ENCODE data around the gene SLF2. TPM values are rescaled to one million over a fixed set of nuclear protein-coding genes. Genes with fewer than 3 reads are reported as not detected.

SLF2 gene
- total RNA-seq, 1 donor from 2014 or later = 20.3 TPM

- Histone ChIP-seq H3K27me3 (ENCODE audit: insufficient read depth, low read length) (no peaks in the 10 kb centered on the region), H3K9me3 (ENCODE audit: insufficient read depth, low read depth, low read length) (no peaks in the 10 kb centered on the region), H3K4me2 (ENCODE audit: low read length) (no peak overlapping the region), H2AFZ (ENCODE audit: low read depth, low read length) (no peak overlapping the region), H3K4me1 (ENCODE audit: insufficient read depth, low read length) (peaks cover 19% of the 10 kb centered on the region), H3K9ac (ENCODE audit: low read length) (no peak overlapping the region), H3K79me2 (ENCODE audit: insufficient read depth, low read length) (peaks cover 33% of the 10 kb centered on the region), H4K20me1 (ENCODE audit: insufficient read depth, low read length) (peaks cover 26% of the 10 kb centered on the region), H3K36me3 (ENCODE audit: insufficient read depth, low read length) (peaks cover 4% of the 10 kb centered on the region), H3K27ac (ENCODE audit: low read depth, low read length) (no peak overlapping the region), H3K4me3 (ENCODE audit: insufficient read depth, low read depth, low read length) (no peak overlapping the region)
- DNase-seq (ENCODE audit: low read depth) (no peak), FAIRE-seq (no peak)
- Mint-ChIP-seq H3K9me3 (ENCODE audit: unreplicated experiment) (peaks cover 3% of the 10 kb centered on the region), H3K27ac (ENCODE audit: unreplicated experiment) (no peak overlapping the region), H3K36me3 (ENCODE audit: low read depth, unreplicated experiment) (peaks cover 21% of the 10 kb centered on the region), H3K27me3 (ENCODE audit: low read depth, unreplicated experiment) (no peaks in the 10 kb centered on the region), H3K4me3 (ENCODE audit: unreplicated experiment) (no peak overlapping the region), H3K4me1 (ENCODE audit: low read depth, unreplicated experiment) (peaks cover 10% of the 10 kb centered on the region)
- TF ChIP-seq EZH2 (IDR thresholded peaks at IDR 0.05; ENCODE audit: insufficient read depth, low read length) (no peak), CTCF (IDR thresholded peaks at IDR 0.05; ENCODE audit: insufficient read depth, low read depth, low read length) (no peak)
Observed at GRCh38 chr10:100983868-100984671, 71.3 kb downstream of the SLF2 start.

GRCh38 chr10:100984672-100985177, 72.0 kb downstream of the SLF2 start:
- Mint-ChIP-seq H3K9me3 (ENCODE audit: unreplicated experiment) (peaks cover 3% of the 10 kb centered on the region), H3K36me3 (ENCODE audit: low read depth, unreplicated experiment) (peaks cover 24% of the 10 kb centered on the region), H3K27me3 (ENCODE audit: low read depth, unreplicated experiment) (no peaks in the 10 kb centered on the region), H3K4me3 (ENCODE audit: unreplicated experiment) (no peak overlapping the region), H3K4me1 (ENCODE audit: low read depth, unreplicated experiment) (peaks cover 10% of the 10 kb centered on the region), H3K27ac (ENCODE audit: unreplicated experiment) (no peak overlapping the region)
- peaks cover 19% of the 10 kb centered on the region for H3K4me1 ChIP-seq (ENCODE audit: insufficient read depth, low read length)
- no peak for TF ChIP-seq EZH2 (IDR thresholded peaks at IDR 0.05; ENCODE audit: insufficient read depth, low read length)
- TF ChIP-seq CTCF (IDR thresholded peaks at IDR 0.05; ENCODE audit: insufficient read depth, low read depth, low read length) = no peak
- no peak overlapping the region for H2AFZ ChIP-seq (ENCODE audit: low read depth, low read length)
- H3K27ac ChIP-seq (ENCODE audit: low read depth, low read length) = no peak overlapping the region
- H3K4me3 ChIP-seq (ENCODE audit: insufficient read depth, low read depth, low read length) = no peak overlapping the region
- no peaks in the 10 kb centered on the region for H3K27me3 ChIP-seq (ENCODE audit: insufficient read depth, low read length)
- peaks cover 11% of the 10 kb centered on the region for H3K36me3 ChIP-seq (ENCODE audit: insufficient read depth, low read length)
- no peaks in the 10 kb centered on the region for H3K9me3 ChIP-seq (ENCODE audit: insufficient read depth, low read depth, low read length)
- DNase-seq (ENCODE audit: low read depth) (no peak), FAIRE-seq (no peak)
- H3K4me2 ChIP-seq (ENCODE audit: low read length) = no peak overlapping the region
- peaks cover 26% of the 10 kb centered on the region for H4K20me1 ChIP-seq (ENCODE audit: insufficient read depth, low read length)
- peaks cover 39% of the 10 kb centered on the region for H3K79me2 ChIP-seq (ENCODE audit: insufficient read depth, low read length)
- no peak overlapping the region for H3K9ac ChIP-seq (ENCODE audit: low read length)

GRCh38 chr10:100985336-100985735, 72.6 kb downstream of the SLF2 start:
- no peak overlapping the region for H3K4me3 ChIP-seq (ENCODE audit: insufficient read depth, low read depth, low read length)
- peaks cover 15% of the 10 kb centered on the region for H3K36me3 ChIP-seq (ENCODE audit: insufficient read depth, low read length)
- H3K4me1 ChIP-seq (ENCODE audit: insufficient read depth, low read length) = peaks cover 19% of the 10 kb centered on the region
- H3K4me2 ChIP-seq (ENCODE audit: low read length) = no peak overlapping the region
- H3K79me2 ChIP-seq (ENCODE audit: insufficient read depth, low read length) = peaks cover 45% of the 10 kb centered on the region
- H3K36me3 Mint-ChIP-seq (ENCODE audit: low read depth, unreplicated experiment) = peaks cover 23% of the 10 kb centered on the region
- H3K27ac ChIP-seq (ENCODE audit: low read depth, low read length) = no peak overlapping the region
- H3K27ac Mint-ChIP-seq (ENCODE audit: unreplicated experiment) = no peak overlapping the region
- FAIRE-seq (no peak), DNase-seq (ENCODE audit: low read depth) (no peak)
- H3K27me3 ChIP-seq (ENCODE audit: insufficient read depth, low read length) = no peaks in the 10 kb centered on the region
- H3K9me3 Mint-ChIP-seq (ENCODE audit: unreplicated experiment) = peaks cover 3% of the 10 kb centered on the region
- H2AFZ ChIP-seq (ENCODE audit: low read depth, low read length) = no peak overlapping the region
- H3K9ac ChIP-seq (ENCODE audit: low read length) = no peak overlapping the region
- H3K4me3 Mint-ChIP-seq (ENCODE audit: unreplicated experiment) = peak overlapping the region; percentile 95
- no peak for TF ChIP-seq EZH2 (IDR thresholded peaks at IDR 0.05; ENCODE audit: insufficient read depth, low read length)
- TF ChIP-seq CTCF (IDR thresholded peaks at IDR 0.05; ENCODE audit: insufficient read depth, low read depth, low read length) = no peak
- H4K20me1 ChIP-seq (ENCODE audit: insufficient read depth, low read length) = peaks cover 26% of the 10 kb centered on the region
- H3K9me3 ChIP-seq (ENCODE audit: insufficient read depth, low read depth, low read length) = no peaks in the 10 kb centered on the region
- H3K4me1 Mint-ChIP-seq (ENCODE audit: low read depth, unreplicated experiment) = peaks cover 10% of the 10 kb centered on the region
- H3K27me3 Mint-ChIP-seq (ENCODE audit: low read depth, unreplicated experiment) = no peaks in the 10 kb centered on the region
